Loucy (cell line): ENCODE results near the gene TAF3.

Experiments
- H2AFZ ChIP-seq: fragments of 200-600 bp; sonication (generic); 2 replicates; pipeline ENCODE4 v1.6.0; 2016; ENCODE audit warnings: antibody characterized with exemption, mild to moderate bottlenecking, low read length, moderate library complexity
- H3F3A ChIP-seq: fragments of 200-600 bp; 2 replicates; pipeline ENCODE4 v1.6.0; 2016; ENCODE audit warnings: antibody characterized with exemption, low read depth, mild to moderate bottlenecking
- H3K27me3 ChIP-seq: fragments of 200-600 bp; sonication (generic); 2 replicates; pipeline ENCODE4 v1.6.1; 2014; ENCODE audit warnings: low read length, mild to moderate bottlenecking; ENCODE audit not compliant: insufficient read depth, poor library complexity, severe bottlenecking
- H3K36me3 ChIP-seq: fragments of 200-600 bp; sonication (generic); 2 replicates; pipeline ENCODE4 v1.6.1; 2016; ENCODE audit warnings: low read length; ENCODE audit not compliant: insufficient read depth
- H3K4me1 ChIP-seq: fragments of 200-600 bp; sonication (generic); 2 replicates; pipeline ENCODE4 v1.5.1; 2014; ENCODE audit warnings: low read length, mild to moderate bottlenecking; ENCODE audit not compliant: insufficient read depth, poor library complexity, severe bottlenecking
- H3K4me2 ChIP-seq: fragments of 200-600 bp; sonication (generic); 2 replicates; pipeline ENCODE4 v1.6.0; 2014; ENCODE audit warnings: antibody characterized with exemption, low read length, low read depth, mild to moderate bottlenecking; ENCODE audit not compliant: poor library complexity, severe bottlenecking
- H3K4me3 ChIP-seq: fragments of 200-600 bp; sonication (generic); 2 replicates; pipeline ENCODE4 v1.5.1; 2014; ENCODE audit warnings: low read length, mild to moderate bottlenecking, mixed read lengths; ENCODE audit not compliant: poor library complexity, severe bottlenecking
- H3K79me2 ChIP-seq: fragments of 200-600 bp; sonication (generic); 2 replicates; pipeline ENCODE4 v1.6.1; 2014; ENCODE audit warnings: low read length; ENCODE audit not compliant: insufficient read depth
- H3K9ac ChIP-seq: fragments of 200-600 bp; sonication (generic); 2 replicates; pipeline ENCODE4 v1.6.0; 2014; ENCODE audit warnings: mild to moderate bottlenecking, low read depth, low read length, moderate library complexity; ENCODE audit not compliant: poor library complexity, severe bottlenecking
- H3K9me2 ChIP-seq: fragments of 200-600 bp; sonication (generic); replicated peaks from 2 replicates; pipeline ENCODE4 v1.6.1; 2016; ENCODE audit warnings: low read depth, low read length, mixed read lengths
- H3K9me3 ChIP-seq: fragments of 200-600 bp; sonication (generic); 2 replicates; pipeline ENCODE4 v1.6.1; 2014; ENCODE audit warnings: mild to moderate bottlenecking, antibody characterized with exemption, low read length, low read depth; ENCODE audit not compliant: insufficient read depth
- H4K20me1 ChIP-seq: fragments of 200-600 bp; sonication (generic); 2 replicates; pipeline ENCODE4 v1.6.0; 2014; ENCODE audit warnings: antibody characterized with exemption, low read length, mild to moderate bottlenecking; ENCODE audit not compliant: insufficient read depth, poor library complexity, severe bottlenecking
- EZH2phosphoT487 ChIP-seq: fragments of 200-600 bp; IDR thresholded peaks from 2 replicates; pipeline ENCODE4 v1.6.1; 2018; ENCODE audit warnings: antibody characterized with exemption, mild to moderate bottlenecking, moderate library complexity, borderline replicate concordance
- TF ChIP-seq, protein P1 (sequence below): fragments of 200-600 bp; sonication (generic); conservative IDR thresholded peaks from 2 replicates; pipeline ENCODE4 v1.5.1; 2014; ENCODE audit warnings: mild to moderate bottlenecking, antibody characterized with exemption, low read length

The TAF3 gene

DNA sequence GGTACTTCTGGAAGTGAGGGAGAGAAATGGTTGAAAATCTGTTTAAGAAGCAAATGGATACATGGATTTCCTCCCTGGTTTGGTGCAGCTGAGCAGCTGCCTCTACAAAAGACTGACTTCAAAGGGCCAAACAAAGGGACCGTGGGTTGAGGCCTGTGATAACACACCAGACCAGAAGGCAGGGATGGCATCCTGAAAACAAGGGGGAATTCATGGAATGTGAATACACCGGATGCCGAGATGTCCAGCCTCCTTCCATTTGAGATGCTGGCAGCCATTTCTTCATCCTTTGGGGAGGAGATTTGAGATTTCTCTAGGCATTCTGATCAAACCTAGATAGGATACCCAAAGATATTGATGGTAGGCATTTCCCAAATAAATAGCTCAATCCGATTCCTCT is 36.9 kb downstream of the TAF3 start:
- H3F3A ChIP-seq = no peaks in the 10 kb centered on the region
- H4K20me1 ChIP-seq = no peaks in the 10 kb centered on the region
- no peaks in the 10 kb centered on the region for H3K27me3 ChIP-seq
- H3K9me3 ChIP-seq = no peaks in the 10 kb centered on the region
- H3K36me3 ChIP-seq = peaks cover 11% of the 10 kb centered on the region; the same call in 1 of the 2 replicates
- H2AFZ ChIP-seq = no peak overlapping the region
- H3K9ac ChIP-seq = no peak overlapping the region
- no peak overlapping the region for H3K4me3 ChIP-seq
- TF ChIP-seq, protein P1, sequence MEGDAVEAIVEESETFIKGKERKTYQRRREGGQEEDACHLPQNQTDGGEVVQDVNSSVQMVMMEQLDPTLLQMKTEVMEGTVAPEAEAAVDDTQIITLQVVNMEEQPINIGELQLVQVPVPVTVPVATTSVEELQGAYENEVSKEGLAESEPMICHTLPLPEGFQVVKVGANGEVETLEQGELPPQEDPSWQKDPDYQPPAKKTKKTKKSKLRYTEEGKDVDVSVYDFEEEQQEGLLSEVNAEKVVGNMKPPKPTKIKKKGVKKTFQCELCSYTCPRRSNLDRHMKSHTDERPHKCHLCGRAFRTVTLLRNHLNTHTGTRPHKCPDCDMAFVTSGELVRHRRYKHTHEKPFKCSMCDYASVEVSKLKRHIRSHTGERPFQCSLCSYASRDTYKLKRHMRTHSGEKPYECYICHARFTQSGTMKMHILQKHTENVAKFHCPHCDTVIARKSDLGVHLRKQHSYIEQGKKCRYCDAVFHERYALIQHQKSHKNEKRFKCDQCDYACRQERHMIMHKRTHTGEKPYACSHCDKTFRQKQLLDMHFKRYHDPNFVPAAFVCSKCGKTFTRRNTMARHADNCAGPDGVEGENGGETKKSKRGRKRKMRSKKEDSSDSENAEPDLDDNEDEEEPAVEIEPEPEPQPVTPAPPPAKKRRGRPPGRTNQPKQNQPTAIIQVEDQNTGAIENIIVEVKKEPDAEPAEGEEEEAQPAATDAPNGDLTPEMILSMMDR = no peak
- TF ChIP-seq EZH2phosphoT487 = no peak
- no peaks in the 10 kb centered on the region for H3K4me1 ChIP-seq
- H3K79me2 ChIP-seq = peaks cover 13% of the 10 kb centered on the region; the same call in 1 of the 2 replicates
- H3K4me2 ChIP-seq = no peak overlapping the region
- no peaks in the 10 kb centered on the region for H3K9me2 ChIP-seq

DNA sequence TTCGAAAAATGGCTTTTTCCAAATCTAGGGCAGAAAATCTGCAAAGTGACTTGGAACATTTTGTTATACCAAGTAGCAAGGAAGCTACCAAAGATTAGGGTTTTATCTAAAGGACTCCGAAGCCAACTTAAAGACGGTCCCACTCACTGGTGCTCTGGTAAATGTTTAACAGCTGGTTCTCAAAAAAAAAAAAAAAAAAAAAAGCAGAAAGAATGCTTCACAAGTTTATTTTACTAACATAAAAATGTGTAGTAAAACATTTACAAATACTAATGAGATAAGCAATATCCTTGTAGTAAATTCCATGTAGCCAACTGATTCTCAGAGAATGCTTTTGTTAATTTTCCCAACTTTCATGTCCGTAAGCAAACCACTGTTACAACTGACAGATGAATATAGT is 38.4 kb downstream of the TAF3 start:
- H4K20me1 ChIP-seq = no peaks in the 10 kb centered on the region
- H3K4me3 ChIP-seq = no peak overlapping the region
- no peaks in the 10 kb centered on the region for H3K27me3 ChIP-seq
- TF ChIP-seq, protein P1 = no peak
- TF ChIP-seq EZH2phosphoT487 = no peak
- no peak overlapping the region for H3K9ac ChIP-seq
- H3K79me2 ChIP-seq = peaks cover 16% of the 10 kb centered on the region
- H3F3A ChIP-seq = no peaks in the 10 kb centered on the region
- no peak overlapping the region for H2AFZ ChIP-seq
- H3K4me1 ChIP-seq = no peaks in the 10 kb centered on the region
- H3K4me2 ChIP-seq = no peak overlapping the region
- H3K9me2 ChIP-seq = no peaks in the 10 kb centered on the region
- peaks cover 12% of the 10 kb centered on the region; the same call in 1 of the 2 replicates for H3K36me3 ChIP-seq
- peaks cover 2% of the 10 kb centered on the region for H3K9me3 ChIP-seq

DNA sequence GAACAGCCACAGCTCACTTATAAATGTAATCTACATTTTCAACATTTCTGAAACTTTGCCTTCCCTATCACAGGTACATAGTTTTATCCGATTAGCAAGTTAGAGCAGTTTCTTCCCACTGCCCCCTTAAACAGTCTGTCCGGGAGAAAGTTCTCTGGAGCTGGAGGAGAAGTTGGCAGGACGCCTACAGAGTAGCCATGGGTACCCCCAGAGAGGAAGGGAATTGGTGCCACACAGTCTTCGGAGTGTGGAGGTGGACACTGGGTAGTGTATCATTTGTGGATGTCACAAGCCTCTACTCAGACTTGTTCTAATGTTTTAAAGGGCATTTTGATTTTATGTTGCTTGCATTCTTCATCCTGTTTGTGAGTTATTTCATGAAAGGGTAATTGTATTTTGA is 39.0 kb downstream of the TAF3 start:
- TF ChIP-seq, protein P1 = no peak
- no peak for TF ChIP-seq EZH2phosphoT487
- Histone ChIP-seq H3K4me2 (no peak overlapping the region), H3K9ac (no peak overlapping the region), H2AFZ (no peak overlapping the region), H3K9me3 (peaks cover 8% of the 10 kb centered on the region), H3K4me3 (no peak overlapping the region), H4K20me1 (no peaks in the 10 kb centered on the region), H3K4me1 (no peaks in the 10 kb centered on the region), H3F3A (no peaks in the 10 kb centered on the region), H3K79me2 (peaks cover 16% of the 10 kb centered on the region), H3K27me3 (no peaks in the 10 kb centered on the region), H3K9me2 (no peaks in the 10 kb centered on the region), H3K36me3 (peaks cover 11% of the 10 kb centered on the region; the same call in 1 of the 2 replicates)
